A172 (cell line): ENCODE measurements around the gene C16orf78. TPM values are rescaled to one million over a fixed set of nuclear protein-coding genes. Genes with fewer than 3 reads are reported as not detected.

ENCODE experiments used
- DNase-seq: peaks from one replicate; pipeline ENCODE4 v3.0.0-alpha.2; 2015; ENCODE audit warnings: low spot score
- total RNA-seq: library from RNA; depleted of rRNA; stranded (reverse); fragments of >200 nt; shearing (Covaris generic); gene quantifications from 2 replicates; pipeline ENCODE4 v1.2.3, GENCODE V29; 2014; rRNA removed

Gene C16orf78
- total RNA-seq, 1 experiment from 2014 or later, result not detected

DNA sequence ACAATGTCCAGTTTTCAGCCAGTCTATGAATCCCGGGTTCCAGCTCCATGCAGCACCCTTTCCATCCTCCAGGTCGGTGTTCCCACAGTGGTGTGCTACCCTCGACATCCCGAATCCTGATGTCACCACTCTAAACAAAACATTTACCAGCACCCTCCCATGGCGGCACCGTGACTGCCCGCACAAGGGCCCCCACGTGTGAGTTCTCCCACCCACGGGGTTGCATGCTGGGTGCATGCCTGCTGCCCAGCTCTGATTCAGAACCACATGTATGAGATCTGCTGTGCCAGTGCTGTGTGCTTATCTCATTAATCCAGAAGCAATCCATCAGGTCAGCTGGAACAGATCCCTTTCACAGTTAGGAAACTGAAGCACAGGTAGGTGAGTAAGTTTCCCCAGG, 57.4 kb downstream of the C16orf78 start:
- no peak for DNase-seq

DNA sequence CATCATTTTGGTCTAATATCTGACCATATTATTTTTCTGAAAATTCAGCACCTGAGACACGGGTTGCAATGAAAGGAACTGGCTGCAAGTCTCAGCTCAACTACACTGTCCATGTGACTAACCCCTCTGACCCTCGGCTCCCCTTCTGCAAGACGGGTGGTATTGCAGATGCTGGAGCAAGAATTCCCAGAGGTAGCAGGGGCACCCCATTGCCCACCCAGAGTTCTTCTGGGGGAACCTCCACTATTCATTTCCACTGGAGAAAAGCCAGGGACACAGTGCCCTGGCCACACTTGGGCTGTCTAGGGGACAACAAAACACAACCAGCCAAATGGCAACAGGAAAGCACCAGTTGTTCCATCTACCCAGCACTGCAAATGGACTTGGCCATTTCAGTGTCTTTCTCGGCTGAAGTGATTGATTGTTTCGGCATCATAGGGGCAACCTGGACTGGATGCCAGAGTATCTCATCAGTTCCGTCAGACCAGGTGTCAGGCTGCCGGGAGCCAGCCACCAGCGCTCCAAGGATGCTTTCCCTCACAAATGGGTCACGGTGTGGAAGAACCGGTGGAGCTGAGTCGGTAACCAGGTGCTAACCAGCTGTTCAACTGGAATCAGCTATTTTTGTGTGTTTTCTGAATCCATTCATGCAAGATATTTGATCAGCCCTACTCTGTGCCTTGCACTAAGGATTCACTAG, 58.1 kb downstream of the C16orf78 start:
- DNase-seq, result no peak

- no peak for DNase-seq
Observed at GRCh38 chr16:49434733-49435132, 61.1 kb downstream of the C16orf78 start.

DNA sequence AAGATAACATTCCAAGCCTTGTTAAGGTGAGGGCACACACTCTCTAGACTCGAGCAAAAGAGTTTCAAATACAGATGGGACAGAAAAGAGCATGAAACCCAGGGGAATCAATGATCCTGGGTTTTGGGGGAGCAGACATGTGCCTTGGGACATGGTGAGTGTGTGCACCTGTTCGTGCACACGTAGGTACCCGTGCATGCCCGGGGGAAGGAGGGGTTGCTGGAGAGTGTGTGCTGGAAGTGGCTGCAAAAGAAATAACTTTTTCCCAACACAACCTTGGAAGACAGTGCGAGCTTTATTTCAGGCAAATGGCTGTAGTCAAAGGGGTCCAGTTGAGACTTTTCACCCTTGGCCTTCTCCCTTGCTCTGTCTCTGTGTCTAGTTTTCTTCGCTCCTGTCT, 62.6 kb downstream of the C16orf78 start:
- no peak for DNase-seq

- DNase-seq, result no peak
Observed at GRCh38 chr16:49437344-49437743, 63.7 kb downstream of the C16orf78 start.

- no peak for DNase-seq
Observed at GRCh38 chr16:49439050-49439449, 65.4 kb downstream of the C16orf78 start.

- DNase-seq, result no peak
Observed at GRCh38 chr16:49439676-49440075, 66.1 kb downstream of the C16orf78 start.

DNA sequence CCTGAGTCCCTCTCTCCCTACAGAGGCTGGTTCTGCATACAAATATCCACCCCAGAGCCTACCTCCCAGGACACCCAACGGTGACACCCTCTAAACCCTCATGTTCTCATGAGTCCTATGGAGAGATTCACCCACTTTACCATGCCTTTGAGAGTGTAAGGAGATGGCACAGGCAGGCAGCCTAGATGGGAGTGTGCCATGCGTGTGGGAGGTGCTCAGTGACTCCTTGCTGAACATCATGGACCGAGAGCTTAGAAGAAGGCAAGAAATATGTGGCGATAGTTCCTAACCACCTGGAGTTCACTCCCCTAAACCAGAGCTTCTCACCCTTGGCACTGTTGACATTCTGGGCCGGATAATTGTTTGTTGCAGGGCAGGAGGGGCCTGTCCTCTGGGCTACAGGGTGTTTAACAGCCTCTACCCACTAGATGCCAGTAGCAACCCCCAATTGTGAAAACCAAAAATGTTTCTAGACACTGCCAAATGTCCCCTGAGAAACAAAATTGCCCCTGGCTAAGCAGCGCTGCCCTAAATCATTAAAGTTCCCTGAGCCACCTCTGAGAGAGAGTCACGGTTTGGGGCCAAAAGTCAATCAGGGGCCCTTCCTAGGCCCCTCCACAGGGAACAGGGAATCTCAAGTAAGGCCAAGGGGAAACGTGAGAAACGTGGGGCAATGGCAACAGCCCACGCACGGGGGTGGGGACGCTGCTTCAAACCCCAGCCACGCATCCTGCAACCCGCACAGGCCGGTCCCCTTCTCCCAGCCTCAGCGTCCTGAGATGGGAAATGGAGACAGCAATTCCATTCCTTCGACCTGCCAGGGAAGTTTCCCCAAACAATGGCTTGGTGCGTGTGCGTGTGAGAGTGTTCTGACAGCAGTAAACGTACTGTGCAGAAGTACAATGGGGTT, 66.8 kb downstream of the C16orf78 start:
- DNase-seq, result no peak

GRCh38 chr16:49441366-49441780, 67.8 kb downstream of the C16orf78 start:
- DNase-seq, result no peak

DNA sequence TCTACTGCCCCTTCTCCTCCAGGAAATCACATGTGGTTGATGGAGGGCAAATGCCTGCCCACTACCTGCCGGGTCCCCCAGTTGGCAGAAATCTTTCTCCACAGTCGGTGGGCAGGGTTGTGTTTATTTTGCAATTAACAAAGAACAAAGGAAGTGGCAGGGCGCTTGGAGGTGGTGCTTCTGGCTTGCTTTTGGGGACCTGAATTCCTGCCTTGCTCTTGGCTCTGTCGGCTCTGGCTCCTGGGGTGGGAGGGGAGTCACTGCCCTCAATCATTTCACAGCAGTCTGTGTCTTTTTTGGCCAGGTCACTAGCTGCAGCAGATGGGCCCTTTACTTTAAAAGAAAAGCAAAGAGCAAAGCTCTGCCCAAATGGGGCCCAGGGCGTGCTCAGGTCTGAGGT, 69.2 kb downstream of the C16orf78 start:
- DNase-seq, result no peak

DNA sequence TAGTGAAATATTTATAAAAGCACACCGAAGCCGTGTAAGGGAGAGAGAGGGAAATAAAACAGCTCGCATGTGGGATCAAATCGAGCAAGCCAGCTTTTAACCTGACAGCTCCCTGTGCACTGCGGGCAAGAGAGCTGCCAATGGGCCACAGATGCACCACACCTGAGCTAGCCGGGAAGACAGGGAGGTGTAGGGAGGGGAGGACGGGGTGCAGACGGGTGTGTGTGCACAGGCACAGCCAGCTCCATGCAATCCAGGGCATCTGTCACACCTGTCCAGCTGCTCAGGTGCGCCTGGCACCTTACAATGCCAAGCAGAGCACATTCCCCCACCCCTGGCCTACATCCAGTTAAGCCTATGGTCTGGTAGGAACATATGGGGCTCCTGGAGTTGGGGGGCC, 70.0 kb downstream of the C16orf78 start:
- DNase-seq, result no peak

DNA sequence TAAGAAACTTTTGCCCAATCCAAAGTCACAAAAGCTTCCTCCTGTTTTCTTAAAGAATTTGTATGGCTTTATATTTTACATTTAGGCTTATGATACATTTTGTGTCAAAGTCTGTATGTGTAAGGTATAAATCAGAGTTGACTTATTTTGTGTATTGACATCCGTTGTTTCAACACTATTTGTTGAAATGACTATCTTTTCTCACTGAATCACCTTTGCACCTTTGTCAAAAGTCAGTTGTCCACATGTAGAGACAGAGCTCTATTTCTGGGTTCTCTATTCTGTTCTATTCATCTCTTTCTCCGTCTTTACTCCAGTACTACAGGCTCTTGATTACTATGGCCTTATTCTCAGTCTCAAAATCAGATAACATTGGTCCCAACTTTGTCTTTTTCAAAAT, 73.2 kb downstream of the C16orf78 start:
- DNase-seq, result no peak

Other genes starting within 250 kb of the C16orf78 start
- not detected in 2 replicates for gene CBLN1, start 92.0 kb upstream of the C16orf78 start, total RNA-seq